Mesendoderm (in vitro differentiated cells): ENCODE data around the gene CSNK2A3.

Source experiments
- DNase-seq: peaks from one replicate; pipeline ENCODE4 v3.0.0; 2013
- H2AK5ac ChIP-seq: 2 replicates; pipeline ENCODE4 v1.6.1; 2013; ENCODE audit warnings: low read length, inconsistent platforms
- H2BK120ac ChIP-seq: 2 replicates; pipeline ENCODE4 v1.6.1; 2013; ENCODE audit warnings: low read depth, mild to moderate bottlenecking, low read length, moderate library complexity, mixed read lengths
- H2BK15ac ChIP-seq: replicated peaks from 2 replicates; pipeline ENCODE4 v1.6.1; 2013; ENCODE audit warnings: low read depth, mild to moderate bottlenecking, moderate library complexity
- H2BK5ac ChIP-seq: 2 replicates; pipeline ENCODE4 v1.6.1; 2013; ENCODE audit warnings: low read length, inconsistent platforms
- H3K18ac ChIP-seq: 2 replicates; pipeline ENCODE4 v1.6.1; 2013; ENCODE audit warnings: mild to moderate bottlenecking, low read length, mixed read lengths
- H3K23ac ChIP-seq: one replicate; pipeline ENCODE4 v1.6.1; 2013; ENCODE audit warnings: low read length
- H3K27ac ChIP-seq: 2 replicates; pipeline ENCODE4 v1.5.1; 2013; ENCODE audit warnings: low read depth, mild to moderate bottlenecking, inconsistent platforms, low read length, moderate library complexity
- H3K27me3 ChIP-seq: 2 replicates; pipeline ENCODE4 v1.6.1; 2013; ENCODE audit warnings: low read length, control low read depth, mild to moderate bottlenecking, inconsistent platforms; ENCODE audit not compliant: insufficient read depth, poor library complexity
- H3K36me3 ChIP-seq: 2 replicates; pipeline ENCODE4 v1.6.1; 2013; ENCODE audit warnings: low read length, inconsistent platforms; ENCODE audit not compliant: control insufficient read depth, insufficient read depth
- H3K4ac ChIP-seq: one replicate; pipeline ENCODE4 v1.6.1; 2013; ENCODE audit warnings: low read depth, mild to moderate bottlenecking, low read length, moderate library complexity
- H3K4me1 ChIP-seq: 2 replicates; pipeline ENCODE4 v1.6.1; 2013; ENCODE audit warnings: low read depth, low read length, inconsistent platforms; ENCODE audit not compliant: control insufficient read depth
- H3K4me2 ChIP-seq: 2 replicates; pipeline ENCODE4 v1.6.1; 2013; ENCODE audit warnings: low read length
- H3K4me3 ChIP-seq: 2 replicates; pipeline ENCODE4 v1.5.1; 2013; ENCODE audit warnings: mild to moderate bottlenecking, low read length
- H3K56ac ChIP-seq: one replicate; pipeline ENCODE4 v1.6.1; 2013; ENCODE audit warnings: low read length
- H3K79me1 ChIP-seq: 2 replicates; pipeline ENCODE4 v1.6.1; 2013; ENCODE audit warnings: low read length, inconsistent platforms
- H3K79me2 ChIP-seq: 2 replicates; pipeline ENCODE4 v1.6.1; 2013; ENCODE audit warnings: mild to moderate bottlenecking, low read length; ENCODE audit not compliant: control insufficient read depth, insufficient read depth
- H3K9ac ChIP-seq: 2 replicates; pipeline ENCODE4 v1.6.1; 2013; ENCODE audit warnings: low read length, inconsistent platforms
- H4K5ac ChIP-seq: one replicate; pipeline ENCODE4 v1.6.1; 2013; ENCODE audit warnings: low read length
- H4K8ac ChIP-seq: one replicate; pipeline ENCODE4 v1.6.1; 2013; ENCODE audit warnings: low read depth, mild to moderate bottlenecking, control low read depth, low read length, moderate library complexity
- WGBS: extraction: QIAGEN DNeasy Blood & Tissue Kit; methylation state at CpG from one replicate; pipeline ENCODE4 v1.1.7; 2013; ENCODE audit warnings: low lambda C conversion rate, missing lambda C conversion rate; ENCODE audit not compliant: insufficient coverage; ENCODE audit errors: extremely low coverage; 5-methylcytosine and 5-hydroxymethylcytosine counted together

Gene CSNK2A3

GRCh38 chr11:11311169-11311568 lies 41.9 kb downstream of the CSNK2A3 start:
- H3K9ac ChIP-seq = no peak overlapping the region
- H3K4me1 ChIP-seq = no peaks in the 10 kb centered on the region
- no peak for DNase-seq
- H3K4me2 ChIP-seq = no peak overlapping the region
- no peaks in the 10 kb centered on the region for H3K79me1 ChIP-seq
- H2BK120ac ChIP-seq = no peak overlapping the region
- H4K8ac ChIP-seq = no peak overlapping the region
- H3K27me3 ChIP-seq = no peaks in the 10 kb centered on the region
- no peak overlapping the region for H3K4me3 ChIP-seq
- no peak overlapping the region for H3K56ac ChIP-seq
- H2AK5ac ChIP-seq = no peak overlapping the region
- H3K79me2 ChIP-seq = no peaks in the 10 kb centered on the region
- H2BK5ac ChIP-seq = no peak overlapping the region
- H3K4ac ChIP-seq = no peak overlapping the region
- H4K5ac ChIP-seq = no peak overlapping the region
- no peaks in the 10 kb centered on the region for H3K36me3 ChIP-seq
- H3K18ac ChIP-seq = no peak overlapping the region
- no CpG with 5 or more reads among the region's 3 CpGs for whole genome bisulfite sequencing
- no peak overlapping the region for H3K27ac ChIP-seq
- no peak overlapping the region for H2BK15ac ChIP-seq
- H3K23ac ChIP-seq = no peak overlapping the region

GRCh38 chr11:11309906-11310305 lies 43.1 kb downstream of the CSNK2A3 start:
- H3K27ac ChIP-seq = no peak overlapping the region
- no peak overlapping the region for H2BK5ac ChIP-seq
- H3K9ac ChIP-seq = no peak overlapping the region
- H2BK15ac ChIP-seq = no peak overlapping the region
- no peaks in the 10 kb centered on the region for H3K36me3 ChIP-seq
- no peak overlapping the region for H4K5ac ChIP-seq
- H3K4ac ChIP-seq = no peak overlapping the region
- H3K79me2 ChIP-seq = no peaks in the 10 kb centered on the region
- H3K27me3 ChIP-seq = no peaks in the 10 kb centered on the region
- H4K8ac ChIP-seq = no peak overlapping the region
- H3K56ac ChIP-seq = no peak overlapping the region
- H3K23ac ChIP-seq = no peak overlapping the region
- WGBS = no CpG with 5 or more reads among the region's 2 CpGs
- no peak overlapping the region for H3K18ac ChIP-seq
- no peak overlapping the region for H3K4me2 ChIP-seq
- no peak for DNase-seq
- H2AK5ac ChIP-seq = no peak overlapping the region
- no peak overlapping the region for H2BK120ac ChIP-seq
- no peak overlapping the region for H3K4me3 ChIP-seq
- no peaks in the 10 kb centered on the region for H3K79me1 ChIP-seq
- no peaks in the 10 kb centered on the region for H3K4me1 ChIP-seq

- Histone ChIP-seq H3K4me1 (no peaks in the 10 kb centered on the region), H2BK5ac (no peak overlapping the region), H3K4me3 (no peak overlapping the region), H3K27ac (no peak overlapping the region), H3K23ac (no peak overlapping the region), H4K5ac (no peak overlapping the region), H2AK5ac (no peak overlapping the region), H3K27me3 (no peaks in the 10 kb centered on the region), H3K4ac (no peak overlapping the region), H3K9ac (no peak overlapping the region), H3K79me2 (no peaks in the 10 kb centered on the region), H3K56ac (no peak overlapping the region), H3K36me3 (no peaks in the 10 kb centered on the region), H3K79me1 (no peaks in the 10 kb centered on the region), H2BK120ac (no peak overlapping the region), H4K8ac (no peak overlapping the region), H3K4me2 (no peak overlapping the region), H2BK15ac (no peak overlapping the region), H3K18ac (no peak overlapping the region)
- WGBS = no CpG with 5 or more reads among the region's 1 CpG
- no peak for DNase-seq
Observed at GRCh38 chr11:11308249-11308648, 44.8 kb downstream of the CSNK2A3 start.

- Histone ChIP-seq H3K23ac (no peak overlapping the region), H4K5ac (no peak overlapping the region), H3K9ac (no peak overlapping the region), H3K4ac (no peak overlapping the region), H3K79me2 (no peaks in the 10 kb centered on the region), H3K36me3 (no peaks in the 10 kb centered on the region), H3K18ac (no peak overlapping the region), H2BK120ac (no peak overlapping the region), H3K4me3 (no peak overlapping the region), H3K79me1 (no peaks in the 10 kb centered on the region), H3K4me1 (no peaks in the 10 kb centered on the region), H3K56ac (no peak overlapping the region), H2AK5ac (no peak overlapping the region), H3K27ac (no peak overlapping the region), H3K4me2 (no peak overlapping the region), H4K8ac (no peak overlapping the region), H3K27me3 (no peaks in the 10 kb centered on the region), H2BK5ac (no peak overlapping the region), H2BK15ac (no peak overlapping the region)
- no CpG with 5 or more reads among the region's 2 CpGs for WGBS
- no peak for DNase-seq
Observed at GRCh38 chr11:11306855-11307254, 46.2 kb downstream of the CSNK2A3 start.

- no peaks in the 10 kb centered on the region for H3K79me1 ChIP-seq
Observed at GRCh38 chr11:11304550-11304949, 48.5 kb downstream of the CSNK2A3 start.

GRCh38 chr11:11302565-11302964 lies 50.5 kb downstream of the CSNK2A3 start:
- Histone ChIP-seq H2BK120ac (no peak overlapping the region), H3K36me3 (no peaks in the 10 kb centered on the region), H2BK15ac (no peak overlapping the region), H3K23ac (no peak overlapping the region), H4K5ac (no peak overlapping the region), H3K9ac (no peak overlapping the region), H2BK5ac (no peak overlapping the region), H3K4me1 (no peaks in the 10 kb centered on the region), H3K79me2 (no peaks in the 10 kb centered on the region), H3K56ac (no peak overlapping the region), H3K4ac (no peak overlapping the region), H4K8ac (no peak overlapping the region), H3K27ac (no peak overlapping the region), H3K18ac (no peak overlapping the region), H3K79me1 (no peaks in the 10 kb centered on the region), H3K4me3 (no peak overlapping the region), H3K4me2 (no peak overlapping the region), H3K27me3 (no peaks in the 10 kb centered on the region), H2AK5ac (no peak overlapping the region)
- WGBS = no CpG with 5 or more reads among the region's 10 CpGs
- no peak for DNase-seq

More at GRCh38 chr11:11304550-11304949, 48.5 kb downstream of the CSNK2A3 start:
- no peak overlapping the region for H3K4ac ChIP-seq
- DNase-seq = no peak
- H2AK5ac ChIP-seq = no peak overlapping the region
- H2BK5ac ChIP-seq = no peak overlapping the region
- H3K36me3 ChIP-seq = no peaks in the 10 kb centered on the region
- no peaks in the 10 kb centered on the region for H3K4me1 ChIP-seq
- no peak overlapping the region for H3K27ac ChIP-seq
- H4K5ac ChIP-seq = no peak overlapping the region
- H2BK120ac ChIP-seq = no peak overlapping the region
- no peaks in the 10 kb centered on the region for H3K27me3 ChIP-seq
- no peak overlapping the region for H2BK15ac ChIP-seq
- H3K56ac ChIP-seq = no peak overlapping the region
- no peak overlapping the region for H3K4me3 ChIP-seq
- H3K4me2 ChIP-seq = no peak overlapping the region
- H4K8ac ChIP-seq = no peak overlapping the region
- H3K9ac ChIP-seq = no peak overlapping the region
- no peaks in the 10 kb centered on the region for H3K79me2 ChIP-seq
- no peak overlapping the region for H3K18ac ChIP-seq
- no peak overlapping the region for H3K23ac ChIP-seq
- no CpG with 5 or more reads among the region's 7 CpGs for WGBS
